Measurements from ENCODE around the gene MYADM. TPM values are rescaled to one million over a fixed set of nuclear protein-coding genes. Genes with fewer than 3 reads are reported as not detected.

Gene MYADM
- polyA plus RNA-seq, 1 donor from 2014 or later = 2.5 TPM

- TF ChIP-seq EP300 (conservative IDR thresholded peaks at IDR 0.05; ENCODE audit: poor library complexity, severe bottlenecking) = no peak
- no peak for TF ChIP-seq RAD21 (conservative IDR thresholded peaks at IDR 0.05)
- TF ChIP-seq REST (IDR thresholded peaks at IDR 0.05; ENCODE audit: borderline replicate concordance) = no peak
- TF ChIP-seq MXI1 (conservative IDR thresholded peaks at IDR 0.05; ENCODE audit: poor library complexity, severe bottlenecking) = no peak
- TF ChIP-seq SMC3 (conservative IDR thresholded peaks at IDR 0.05; ENCODE audit: poor library complexity) = no peak
- TF ChIP-seq EZH2 (IDR thresholded peaks at IDR 0.05; ENCODE audit: borderline replicate concordance, insufficient read depth, low read length, poor library complexity, severe bottlenecking) = no peak
- TF ChIP-seq CTCF (IDR thresholded peaks at IDR 0.05; ENCODE audit: poor library complexity, severe bottlenecking) = no peak
- no peak for TF ChIP-seq TAF1 (IDR thresholded peaks at IDR 0.05; ENCODE audit: low read depth)
- no peak for TF ChIP-seq POLR2AphosphoS5 (IDR thresholded peaks at IDR 0.05)
- Histone ChIP-seq H3K9ac (ENCODE audit: low read length) (no peak overlapping the region), H4K20me1 (ENCODE audit: insufficient read depth) (peaks cover 14% of the 10 kb centered on the region), H3K79me2 (replicated peaks; ENCODE audit: insufficient read depth, low read length) (peaks cover 11% of the 10 kb centered on the region), H3K4me3 (ENCODE audit: low read length) (no peak overlapping the region), H3K27me3 (ENCODE audit: insufficient read depth, low read depth, low read length) (no peaks in the 10 kb centered on the region), H3K9me2 (ENCODE audit: insufficient read depth, low read length) (no peaks in the 10 kb centered on the region), H3K9me3 (ENCODE audit: low read length) (no peaks in the 10 kb centered on the region), H3K27ac (ENCODE audit: low read length) (no peak overlapping the region), H3K4me2 (ENCODE audit: low read length) (no peak overlapping the region), H3K36me3 (ENCODE audit: insufficient read depth, low read length) (no peaks in the 10 kb centered on the region), H2AFZ (ENCODE audit: low read depth, low read length) (no peak overlapping the region), H3F3A (ENCODE audit: insufficient read depth, low read length, poor library complexity, severe bottlenecking) (no peaks in the 10 kb centered on the region)
These were observed 2.8 kb downstream of the MYADM start for GRCh38 chr19:53870485-53870844.

- no peak overlapping the region for H3K27ac ChIP-seq (ENCODE audit: low read length)
- H3K9me3 ChIP-seq (ENCODE audit: low read length) = no peaks in the 10 kb centered on the region
- peaks cover 8% of the 10 kb centered on the region for H3K79me2 ChIP-seq (replicated peaks; ENCODE audit: insufficient read depth, low read length)
- H3K9me2 ChIP-seq (ENCODE audit: insufficient read depth, low read length) = no peaks in the 10 kb centered on the region
- H3K36me3 ChIP-seq (ENCODE audit: insufficient read depth, low read length) = no peaks in the 10 kb centered on the region
- H3K9ac ChIP-seq (ENCODE audit: low read length) = no peak overlapping the region
- no peaks in the 10 kb centered on the region for H3K27me3 ChIP-seq (ENCODE audit: insufficient read depth, low read depth, low read length)
- H3F3A ChIP-seq (ENCODE audit: insufficient read depth, low read length, poor library complexity, severe bottlenecking) = no peaks in the 10 kb centered on the region
- H3K4me2 ChIP-seq (ENCODE audit: low read length) = no peak overlapping the region
- H2AFZ ChIP-seq (ENCODE audit: low read depth, low read length) = no peak overlapping the region
- H3K4me3 ChIP-seq (ENCODE audit: low read length) = no peak overlapping the region
- peaks cover 14% of the 10 kb centered on the region for H4K20me1 ChIP-seq (ENCODE audit: insufficient read depth)
- no peak for TF ChIP-seq TAF1 (IDR thresholded peaks at IDR 0.05; ENCODE audit: low read depth)
- no peak for TF ChIP-seq RAD21 (conservative IDR thresholded peaks at IDR 0.05)
- TF ChIP-seq REST (IDR thresholded peaks at IDR 0.05; ENCODE audit: borderline replicate concordance) = no peak
- TF ChIP-seq MXI1 (conservative IDR thresholded peaks at IDR 0.05; ENCODE audit: poor library complexity, severe bottlenecking) = no peak
- no peak for TF ChIP-seq SMC3 (conservative IDR thresholded peaks at IDR 0.05; ENCODE audit: poor library complexity)
- TF ChIP-seq CTCF (IDR thresholded peaks at IDR 0.05; ENCODE audit: poor library complexity, severe bottlenecking) = no peak
- TF ChIP-seq EZH2 (IDR thresholded peaks at IDR 0.05; ENCODE audit: borderline replicate concordance, insufficient read depth, low read length, poor library complexity, severe bottlenecking) = no peak
- TF ChIP-seq EP300 (conservative IDR thresholded peaks at IDR 0.05; ENCODE audit: poor library complexity, severe bottlenecking) = no peak
- TF ChIP-seq POLR2AphosphoS5 (IDR thresholded peaks at IDR 0.05) = no peak
These were observed 3.8 kb downstream of the MYADM start for GRCh38 chr19:53871454-53871853.

Measured in neural cell (in vitro differentiated cells).